UCSD-AML1 (cell line): Measurements from ENCODE around the gene LYPD1.

Source experiments
- DNase-seq: peaks from one replicate; lab custom pipeline; 2025; ENCODE audit not compliant: unreplicated experiment; lab: John Stamatoyannopoulos, UW

The LYPD1 gene

DNA sequence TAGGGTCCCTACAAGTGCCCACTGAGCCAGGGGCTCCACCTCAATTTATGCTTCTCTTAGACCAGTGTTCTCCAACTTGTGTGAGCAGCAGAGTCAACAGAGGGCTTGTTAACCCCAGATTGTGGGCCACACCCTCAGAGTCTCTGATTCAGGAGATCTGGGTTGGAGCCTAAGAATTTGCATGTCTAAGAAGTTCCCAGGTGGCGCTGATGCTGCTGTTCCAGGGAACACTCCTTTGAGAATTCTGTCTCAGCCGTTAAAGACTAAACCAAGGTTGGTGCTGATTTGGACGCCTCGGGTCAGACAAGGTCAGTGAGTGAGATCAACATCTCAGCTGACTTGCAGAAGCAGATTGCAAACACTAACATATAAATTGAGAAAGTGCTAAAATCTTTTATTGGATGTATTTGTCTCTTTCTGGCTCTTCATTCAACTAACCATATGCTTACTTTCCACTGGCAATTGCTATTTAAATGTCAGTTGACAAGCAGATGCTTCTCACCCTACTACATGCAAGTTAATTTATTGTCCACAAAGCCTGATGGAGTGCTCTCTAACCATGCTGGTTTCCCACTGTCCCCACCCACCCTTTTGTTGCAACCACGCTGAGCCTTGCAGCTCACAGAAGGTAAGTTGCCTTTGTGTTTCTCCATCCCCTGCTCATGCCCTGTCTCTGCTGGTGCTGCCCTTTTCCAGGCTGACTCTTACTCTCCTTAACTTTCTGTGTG, 31.5 kb downstream of the LYPD1 start:
- DNase-seq = no peak

DNA sequence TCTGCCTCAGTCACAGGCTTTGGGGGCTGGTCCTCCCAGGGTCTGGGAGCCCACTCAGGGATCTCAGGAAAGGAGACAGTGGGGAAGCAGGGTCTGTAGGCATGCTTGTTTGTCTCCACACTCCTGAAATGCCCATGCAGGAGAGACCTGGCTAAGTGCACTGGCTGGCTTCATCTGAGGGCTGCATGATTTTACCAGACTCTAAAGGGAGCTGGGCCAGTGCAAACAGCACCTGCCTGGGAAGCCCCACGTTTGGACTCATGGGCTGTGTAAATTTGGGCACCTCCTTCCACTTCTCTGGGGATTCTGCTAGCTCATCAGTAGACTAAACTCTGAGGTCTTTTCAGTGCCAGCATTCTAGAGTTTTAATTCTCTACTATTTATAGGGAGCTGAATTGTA, 33.7 kb downstream of the LYPD1 start:
- no peak for DNase-seq

DNA sequence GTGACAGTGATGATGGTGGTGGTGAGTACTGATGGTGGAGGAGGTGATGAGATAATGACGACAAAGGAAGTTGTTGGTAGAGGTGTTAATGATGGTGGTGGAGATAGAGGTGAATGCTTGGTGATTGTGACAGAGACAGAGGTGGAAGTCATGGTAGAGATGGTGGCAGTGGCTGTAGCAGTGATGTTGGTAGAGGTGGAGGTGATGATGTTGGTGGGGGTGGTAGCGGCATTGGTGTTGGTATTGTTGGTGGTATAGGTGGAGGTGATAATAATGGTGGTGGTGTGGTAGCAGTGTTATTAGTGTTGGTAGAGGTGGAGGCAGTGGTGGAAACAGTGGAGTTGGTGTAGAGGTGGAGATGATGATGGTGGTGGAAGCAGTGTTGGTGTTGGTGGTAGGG, 36.4 kb downstream of the LYPD1 start:
- no peak for DNase-seq

DNA sequence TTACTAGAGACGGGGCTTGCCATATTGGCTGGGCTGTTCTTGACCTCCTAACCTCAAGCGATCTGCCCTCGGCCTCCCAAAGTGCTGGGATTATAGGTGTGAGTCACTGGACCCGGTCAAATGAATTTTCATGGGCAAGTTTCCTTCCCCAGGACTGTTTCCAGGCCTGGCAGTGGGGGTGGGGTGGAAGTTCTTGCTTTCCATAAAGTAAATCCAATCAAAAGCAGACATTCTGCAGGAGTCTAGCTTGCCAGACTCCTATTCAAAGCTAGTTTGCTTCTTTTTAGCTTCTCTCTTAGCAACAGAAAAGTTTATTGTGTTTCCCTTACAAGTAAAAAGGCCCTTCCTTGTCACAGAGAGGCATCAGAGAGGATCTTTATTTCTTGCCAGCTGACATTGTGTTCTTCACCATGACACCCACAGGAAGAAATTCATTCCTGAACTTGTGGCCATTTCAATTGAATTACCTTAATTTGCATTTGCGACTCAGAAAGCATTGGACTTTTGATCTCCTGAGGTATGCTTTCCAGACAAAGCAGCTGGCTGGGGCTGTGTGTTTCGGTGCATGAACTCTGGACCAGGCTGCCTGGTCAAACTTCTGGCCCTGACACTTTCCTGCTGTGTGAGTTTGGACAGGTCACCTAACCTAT, 37.9 kb downstream of the LYPD1 start:
- DNase-seq = no peak

DNA sequence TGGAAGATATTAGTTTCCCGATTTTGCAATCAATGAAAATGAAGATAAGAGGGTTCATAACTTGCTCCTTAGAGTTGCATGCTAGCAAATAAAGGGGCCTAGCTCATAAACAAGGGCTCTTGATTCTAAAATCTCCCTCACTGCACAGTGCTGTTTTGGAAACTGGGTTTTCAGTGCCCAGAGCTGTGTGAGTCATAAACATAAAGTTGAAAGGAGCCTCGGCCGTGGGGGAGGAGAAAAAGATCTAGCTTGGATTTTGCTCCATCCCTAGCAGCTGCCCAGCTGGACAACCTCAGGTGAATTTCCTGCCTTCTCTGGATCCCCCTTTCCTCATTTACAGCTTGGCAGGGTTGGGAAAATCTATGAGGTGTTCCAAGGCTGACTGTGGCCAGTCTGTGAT, 42.5 kb downstream of the LYPD1 start:
- no peak for DNase-seq

DNA sequence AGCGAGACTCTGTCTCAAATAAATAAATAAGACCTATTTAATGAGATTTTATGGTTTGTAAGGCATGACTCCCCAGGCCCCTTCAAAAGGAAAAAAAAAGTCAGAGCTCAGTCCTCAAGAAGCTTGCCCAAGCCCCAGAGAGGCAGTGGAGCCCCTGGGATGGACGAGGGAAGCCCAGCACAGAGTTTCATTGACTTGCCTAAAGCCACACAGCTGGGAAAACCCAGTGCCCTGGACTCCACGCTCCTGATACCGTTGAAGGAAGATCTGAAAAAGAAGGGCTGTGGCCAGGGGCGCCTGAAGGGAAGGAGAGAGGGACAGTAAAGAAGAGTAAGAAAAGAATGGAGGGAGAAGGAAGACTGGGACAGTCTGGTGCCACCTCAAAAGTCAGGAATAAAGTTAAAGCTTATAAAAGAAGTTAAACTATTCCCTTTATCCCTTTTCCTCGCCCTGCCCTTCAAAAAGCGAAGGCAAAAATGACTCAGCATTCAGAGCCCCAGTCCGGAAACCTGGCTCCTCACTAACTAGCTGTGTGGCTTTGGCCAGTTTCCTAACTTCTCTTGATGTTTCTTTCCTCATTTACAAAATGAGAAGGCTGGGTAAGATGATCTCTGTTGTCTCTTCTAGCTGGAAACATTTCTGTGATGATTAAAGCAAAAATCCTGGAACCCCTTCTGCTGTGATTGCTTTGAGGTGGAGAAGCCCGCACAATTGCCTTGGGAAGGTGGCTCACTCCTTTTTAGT, 46.7 kb downstream of the LYPD1 start:
- peak; percentile 11 for DNase-seq

DNA sequence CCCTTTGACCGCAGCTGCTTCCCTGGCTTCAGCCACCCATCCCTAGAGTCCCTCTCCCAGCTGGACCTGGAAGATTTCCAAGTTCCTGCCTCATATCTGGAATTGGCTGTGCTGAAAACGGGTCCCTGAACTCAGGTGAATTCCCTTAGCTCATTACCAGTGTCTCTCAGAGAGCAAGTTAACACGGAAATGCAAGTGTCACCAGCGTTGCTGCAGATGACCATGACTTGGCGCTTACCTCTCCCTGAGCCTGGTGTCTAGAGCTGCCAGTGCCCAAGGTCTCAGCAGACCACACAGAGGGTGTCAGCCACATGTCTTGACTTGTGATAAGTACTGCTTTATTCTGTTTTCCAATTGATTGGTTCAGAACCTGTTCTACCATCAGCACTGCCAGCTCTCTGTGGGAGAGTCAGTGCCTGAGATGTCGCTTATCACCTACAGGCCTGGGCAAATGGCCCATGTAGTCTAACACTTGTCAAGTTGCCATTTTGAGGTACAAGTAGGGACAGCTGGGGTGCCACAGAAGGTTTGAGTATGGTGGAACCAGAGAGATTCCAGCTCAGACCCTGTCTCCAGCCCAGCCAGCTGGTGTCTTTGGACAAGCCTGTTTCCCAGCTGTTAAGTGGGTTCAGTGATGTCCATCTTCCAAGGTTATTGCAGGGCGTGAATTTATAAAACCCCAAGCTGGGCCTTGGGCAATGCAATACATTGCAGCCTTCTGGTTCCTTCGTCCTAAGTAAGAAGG, 48.7 kb downstream of the LYPD1 start:
- DNase-seq = no peak

DNA sequence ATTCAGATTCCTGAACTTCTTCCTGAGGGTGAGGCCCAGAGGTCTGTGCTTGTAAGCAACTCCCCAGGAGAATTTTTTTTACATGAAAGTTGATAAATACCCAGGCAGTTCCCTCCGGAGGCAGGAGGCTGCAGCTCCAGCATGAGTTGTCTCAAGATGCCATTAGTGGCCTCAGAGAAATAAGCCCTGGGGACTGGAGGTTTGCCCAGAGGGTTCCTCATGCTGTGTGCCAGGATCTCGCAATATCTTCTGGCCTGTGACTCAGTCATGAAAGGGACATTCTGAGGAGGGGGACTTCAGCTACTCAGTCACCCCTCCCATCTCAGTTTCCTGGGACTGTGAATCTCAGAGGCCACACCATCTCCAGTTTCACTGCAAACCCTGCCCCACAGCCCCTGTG, 49.9 kb downstream of the LYPD1 start:
- no peak for DNase-seq

DNA sequence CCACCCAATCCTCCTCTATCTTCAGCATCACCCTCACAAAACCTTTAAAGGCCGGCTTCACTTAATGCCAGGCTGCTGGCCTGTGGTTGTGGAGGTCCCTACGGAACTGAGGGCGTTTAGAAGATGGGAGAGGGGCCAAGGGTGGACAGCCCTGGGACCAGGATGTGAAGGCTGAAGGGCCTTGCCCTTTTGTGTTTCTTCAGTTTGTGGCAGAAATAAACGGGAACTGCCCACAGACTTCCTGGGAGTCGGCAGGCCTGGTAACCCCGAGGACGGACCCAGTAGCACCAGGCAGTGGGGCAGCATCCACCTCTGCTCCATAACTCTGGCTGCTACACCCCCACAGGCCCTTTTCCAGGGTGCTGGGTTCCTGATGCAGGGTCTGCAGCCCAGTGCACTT, 51.3 kb downstream of the LYPD1 start:
- DNase-seq = no peak

DNA sequence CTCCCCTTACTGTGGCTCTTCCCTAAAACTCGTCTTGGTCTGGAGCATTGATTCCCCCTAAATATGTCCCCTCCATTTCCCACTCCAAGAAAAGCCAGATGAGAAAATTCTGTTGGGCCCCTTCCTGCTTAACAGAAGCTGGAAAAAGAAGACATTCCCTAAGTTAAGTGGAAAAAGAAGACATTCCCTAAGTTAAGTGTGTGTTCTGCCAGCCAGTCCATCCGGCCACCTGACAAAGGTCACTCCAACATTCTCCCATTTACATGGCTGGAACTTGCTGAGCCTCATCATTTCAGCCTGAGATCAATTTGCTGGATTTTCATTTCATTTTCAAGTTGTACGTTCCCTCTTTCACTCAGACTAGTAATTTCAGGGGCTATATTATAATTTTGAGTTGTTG, 52.0 kb downstream of the LYPD1 start:
- no peak for DNase-seq

DNA sequence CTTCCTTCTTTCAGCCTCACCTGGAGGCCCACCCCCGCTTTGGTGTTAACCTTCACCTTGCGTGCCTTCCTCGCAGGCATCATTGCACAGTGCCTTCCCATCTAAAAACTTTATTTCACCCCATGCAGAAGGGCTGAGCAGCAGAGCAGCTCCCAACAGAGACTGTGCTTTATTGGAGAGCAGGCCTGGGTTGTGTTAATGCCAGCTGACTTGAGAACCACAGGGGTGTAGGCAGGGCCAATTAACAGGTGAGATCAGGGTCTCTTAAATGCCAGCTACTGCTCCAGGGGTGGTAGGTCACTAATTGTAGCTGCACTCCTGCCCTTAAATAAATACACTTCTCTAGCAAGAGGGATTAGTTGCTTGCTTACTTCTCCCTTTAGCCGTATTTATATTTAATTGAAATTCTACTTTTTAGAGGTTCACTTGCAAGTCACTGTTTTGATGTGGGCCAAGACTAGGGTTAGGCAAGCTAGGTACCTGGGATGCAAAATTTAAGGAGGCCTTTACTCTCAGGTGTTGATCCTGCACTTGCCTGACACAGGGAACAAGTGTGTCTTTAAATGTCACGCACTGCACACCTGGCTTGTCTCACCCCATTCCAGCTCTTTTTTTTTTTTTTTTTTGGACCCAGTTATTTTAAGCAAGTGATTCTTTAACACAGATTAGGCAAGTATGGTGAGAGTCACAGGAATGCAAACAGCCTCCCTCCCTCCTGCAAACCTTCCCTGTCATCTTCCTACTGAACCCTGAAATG, 54.5 kb downstream of the LYPD1 start:
- DNase-seq = no peak

DNA sequence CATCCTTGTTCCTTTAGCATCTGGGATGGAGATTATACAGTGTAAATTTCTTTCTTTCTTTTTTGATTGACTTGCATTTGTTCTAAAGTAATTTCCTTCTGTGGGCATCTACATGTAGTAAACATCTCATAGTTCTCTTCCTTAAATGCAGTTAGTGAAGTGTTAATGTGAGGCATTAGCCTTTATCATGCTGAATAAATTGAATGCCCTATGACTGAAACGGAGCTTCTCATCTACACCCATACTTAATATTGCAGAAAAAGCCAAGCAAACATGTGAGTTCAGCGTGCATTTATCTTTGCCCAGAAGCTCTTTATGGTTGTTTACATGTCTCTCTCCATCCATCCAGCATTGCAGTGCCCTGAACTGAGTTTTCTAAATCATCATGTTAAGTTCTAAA, 58.3 kb downstream of the LYPD1 start:
- no peak for DNase-seq

DNA sequence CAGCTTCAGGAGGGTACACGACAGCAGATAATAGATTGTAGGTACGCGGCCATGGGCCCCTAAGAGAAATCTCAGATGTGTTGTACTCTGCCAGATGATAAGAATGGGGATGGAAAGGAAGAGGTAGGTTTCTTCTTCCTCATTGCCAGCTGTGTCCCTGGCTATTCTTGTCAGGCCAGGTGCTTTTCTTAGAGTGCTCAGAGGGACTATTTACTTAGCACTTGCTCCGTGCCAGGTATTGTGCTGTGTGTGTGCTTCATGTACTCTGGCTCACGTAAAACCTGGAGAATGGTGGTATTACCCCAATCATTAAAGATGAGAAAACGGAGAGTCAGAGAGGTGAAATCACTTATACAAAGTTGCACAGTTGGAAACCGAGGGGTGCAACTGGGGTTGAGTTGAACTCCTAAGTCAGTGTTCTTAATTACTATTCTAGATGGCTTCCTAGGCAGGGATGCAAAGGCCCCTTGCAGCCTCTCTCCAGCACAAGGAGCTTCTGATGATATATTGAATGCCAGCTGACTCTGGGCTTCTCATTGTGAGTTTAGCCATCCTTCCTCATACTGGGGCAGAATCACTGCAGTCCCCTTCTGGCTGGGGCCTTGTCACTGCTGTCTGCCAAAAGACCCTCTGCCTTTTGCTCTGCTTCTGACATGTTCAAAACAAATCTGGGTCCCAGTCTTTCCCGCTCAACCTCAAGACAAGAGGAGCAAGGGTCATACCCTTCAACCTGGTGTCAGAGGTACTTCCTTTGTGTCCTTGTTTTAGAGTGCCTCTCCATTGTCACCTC, 60.7 kb downstream of the LYPD1 start:
- no peak for DNase-seq

DNA sequence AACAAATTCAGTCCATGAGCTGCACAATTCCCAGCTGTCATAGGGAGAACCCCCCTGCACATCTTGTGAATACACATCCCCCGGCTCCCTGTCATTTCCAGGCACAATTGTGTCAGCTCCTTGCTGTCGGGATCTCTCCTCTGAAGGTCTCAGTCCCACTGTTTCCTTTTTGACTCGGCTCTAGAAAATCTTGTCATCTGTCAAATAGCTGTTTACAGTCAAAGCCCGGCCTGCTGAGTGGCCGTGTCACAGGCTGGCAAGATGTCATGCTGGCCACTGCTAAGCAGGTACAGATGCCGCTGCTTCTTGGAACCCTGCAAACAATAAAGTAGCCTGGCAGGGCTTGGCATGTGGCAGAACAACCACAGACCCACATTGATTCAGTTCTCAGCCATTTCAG, 61.7 kb downstream of the LYPD1 start:
- no peak for DNase-seq

DNA sequence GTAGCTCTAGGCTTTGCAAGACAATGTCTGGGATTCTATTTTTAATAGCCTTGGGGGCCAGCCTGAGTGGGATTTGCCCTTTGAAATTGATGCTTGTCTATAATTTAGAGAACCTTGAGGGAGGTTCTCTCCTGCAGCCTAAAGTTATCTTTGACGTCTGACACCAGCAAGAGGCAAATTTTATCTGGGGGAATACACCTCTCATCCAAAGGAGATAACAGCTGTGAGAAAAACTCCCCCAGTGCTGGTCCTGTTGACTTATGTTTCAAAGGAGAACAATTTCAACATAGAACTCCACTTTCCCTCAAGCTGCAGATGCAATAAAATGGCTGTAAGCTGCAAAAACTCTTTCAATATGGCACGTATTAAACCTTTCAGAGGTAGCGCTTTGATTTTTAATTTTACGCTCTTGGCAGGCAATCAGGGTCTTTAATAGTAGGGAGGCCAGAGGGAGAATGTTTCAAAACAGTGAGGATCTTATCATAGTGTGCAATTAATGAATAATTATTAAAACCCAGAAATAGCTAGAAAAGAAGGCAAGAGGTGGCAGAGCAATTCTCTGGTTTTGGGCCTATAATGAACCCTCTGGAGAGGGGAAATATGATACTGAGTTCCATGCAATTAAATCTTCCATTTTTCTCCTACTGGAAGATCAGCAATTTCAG, 62.4 kb downstream of the LYPD1 start:
- DNase-seq = no peak

DNA sequence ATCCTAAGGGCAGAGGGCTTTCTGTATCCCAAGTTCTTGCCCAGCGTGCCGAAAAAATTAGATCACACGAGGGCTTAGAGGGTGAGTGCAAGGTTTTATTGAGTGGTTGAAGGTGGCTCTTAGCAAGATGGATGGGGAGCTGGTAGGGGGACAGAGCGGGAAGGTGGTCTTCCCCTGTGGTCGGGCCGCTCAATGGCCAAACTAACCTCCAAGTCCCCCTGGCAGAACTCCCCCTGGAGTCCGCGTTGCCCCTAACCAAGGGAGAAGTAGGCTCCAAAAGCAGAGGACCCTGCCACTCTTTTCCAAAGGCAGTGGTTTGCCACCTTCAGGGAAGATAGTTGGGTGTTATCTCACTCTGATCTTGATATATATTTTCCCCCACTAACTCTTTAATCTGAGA, 63.4 kb downstream of the LYPD1 start:
- DNase-seq = no peak

DNA sequence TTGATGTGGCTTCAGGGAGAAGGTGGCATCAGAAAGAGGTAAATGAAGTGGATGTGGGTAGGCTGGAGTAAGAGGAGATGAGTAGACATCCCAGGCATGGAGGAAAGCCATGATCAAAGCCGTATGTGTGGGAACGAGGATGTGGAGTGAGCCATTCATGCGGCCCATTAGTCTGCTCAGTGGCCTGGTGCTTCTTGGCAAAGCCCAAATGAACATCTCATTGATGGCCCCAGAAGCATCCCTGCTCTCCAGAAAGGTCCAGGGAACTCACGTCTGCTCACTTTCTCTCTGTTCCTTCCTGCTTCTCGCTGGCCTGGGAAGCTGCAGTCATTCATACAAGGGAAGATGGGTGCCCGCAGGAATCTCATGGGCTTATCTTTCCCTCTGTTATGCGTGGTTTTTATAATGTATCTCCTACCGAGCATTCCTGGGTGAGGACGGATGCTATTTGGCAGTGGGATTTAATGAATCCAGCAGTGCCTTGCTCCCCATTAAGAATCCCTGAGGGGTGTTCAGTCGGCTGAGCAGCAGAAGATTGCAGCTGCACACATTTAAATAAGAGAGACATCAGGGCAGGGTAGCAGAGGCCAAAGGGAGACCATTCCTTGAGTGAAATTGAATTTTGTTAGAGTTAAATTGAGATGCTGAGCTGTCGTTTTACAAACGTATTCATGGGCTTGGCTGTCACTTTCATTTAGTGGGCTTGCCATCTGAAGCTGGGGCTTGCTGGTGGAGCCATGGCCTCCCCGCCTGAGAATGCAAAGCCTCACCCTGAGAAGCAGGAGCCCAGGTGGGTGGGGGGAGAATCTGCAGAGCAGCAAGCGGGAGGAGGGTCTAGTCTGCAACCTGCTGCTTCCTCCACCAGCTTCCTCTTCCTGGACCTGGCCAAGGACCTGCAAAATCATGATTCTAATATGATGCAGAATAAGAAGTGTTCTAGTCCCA, 64.5 kb downstream of the LYPD1 start:
- no peak for DNase-seq

DNA sequence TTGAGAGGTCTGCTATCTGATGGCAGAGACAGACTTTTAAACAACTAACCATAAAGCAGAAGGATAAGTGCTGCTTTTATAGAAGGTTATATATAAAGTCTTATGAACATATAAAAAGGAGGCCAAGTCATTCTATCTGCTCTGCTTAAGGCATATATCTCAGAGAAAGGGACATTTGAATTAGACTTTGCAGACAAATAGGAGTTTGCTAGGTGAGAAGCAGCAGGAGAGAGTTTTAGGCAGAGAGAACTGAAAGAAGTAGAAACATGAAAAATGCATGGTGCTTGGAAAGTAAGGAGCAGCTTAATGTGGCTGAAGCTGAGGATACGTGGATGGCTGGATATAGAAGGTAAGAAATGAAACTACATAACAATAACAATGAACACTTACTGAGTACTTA, 65.4 kb downstream of the LYPD1 start:
- no peak for DNase-seq
